GM18867 (cell line): Measurements from ENCODE around the gene VAV1.
"Not testable (repeated sequence)": the region's sequence is repeated elsewhere in the genome, so short reads cannot be mapped to it uniquely, and the experiment has no call there.

ENCODE experiments used
- ATAC-seq: cut with Tn5 transposase; IDR thresholded peaks from one replicate; pipeline ENCODE4 v1.9.1; 2021; ENCODE audit warnings: mild to moderate bottlenecking, moderate library complexity; ENCODE audit not compliant: unreplicated experiment

The VAV1 gene

GRCh38 chr19:6736917-6737283 is 35.6 kb upstream of the VAV1 start:
- no peak for ATAC-seq

GRCh38 chr19:6737284-6737872 is 35.1 kb upstream of the VAV1 start, which contains the start of gene GPR108:
Gene GPR108 (minus strand): TSS chr19:6737580. CDS start chr19:6737576, 4 bp downstream.
- peak; percentile 66 for ATAC-seq

- ATAC-seq = no peak
Measured at GRCh38 chr19:6737873-6738786, 34.4 kb upstream of the VAV1 start.

GRCh38 chr19:6738787-6739389 is 33.6 kb upstream of the VAV1 start:
- no peak for ATAC-seq

- no peak for ATAC-seq
Measured at GRCh38 chr19:6739390-6739882, 33.1 kb upstream of the VAV1 start, which contains the start of gene TRIP10. Gene TRIP10 (plus strand): TSS chr19:6739680. CDS start chr19:6739762, 82 bp downstream.

- no peak for ATAC-seq
Measured at GRCh38 chr19:6739883-6740588, 32.5 kb upstream of the VAV1 start.

GRCh38 chr19:6740589-6741343 is 31.7 kb upstream of the VAV1 start:
- no peak for ATAC-seq

GRCh38 chr19:6743066-6743465 is 29.4 kb upstream of the VAV1 start:
- ATAC-seq = no peak

GRCh38 chr19:6743714-6744380 is 28.7 kb upstream of the VAV1 start:
- ATAC-seq = no peak

GRCh38 chr19:6744381-6745301 is 27.9 kb upstream of the VAV1 start:
- ATAC-seq = no peak

GRCh38 chr19:6745965-6746364 is 26.5 kb upstream of the VAV1 start:
- no peak for ATAC-seq

GRCh38 chr19:6748543-6748942 is 24.0 kb upstream of the VAV1 start:
- ATAC-seq = not testable (repeated sequence)

GRCh38 chr19:6750062-6750461 is 22.4 kb upstream of the VAV1 start:
- no peak for ATAC-seq

- ATAC-seq = no peak
Measured at GRCh38 chr19:6751189-6751588, 21.3 kb upstream of the VAV1 start.

- no peak for ATAC-seq
Measured at GRCh38 chr19:6752256-6753177, 20.0 kb upstream of the VAV1 start.

GRCh38 chr19:6753178-6754031 is 19.1 kb upstream of the VAV1 start:
- peak; percentile 72 for ATAC-seq

GRCh38 chr19:6754136-6754535 is 18.4 kb upstream of the VAV1 start:
- no peak for ATAC-seq
